K562 (cell line): ENCODE results near the gene DOCK8. TPM values are rescaled to one million over a fixed set of nuclear protein-coding genes. Genes with fewer than 3 reads are reported as not detected.

Experiments
- ATAC-seq: fragments of 200-7000 bp; cut with Tn5 transposase; 3 replicates; pipeline ENCODE4 v1.9.1; 2020; ENCODE audit warnings: moderate library complexity
- BruUV-seq: library from RNA; stranded (reverse); fragments of 400-500 nt; replicated peaks from 2 replicates; lab custom pipeline; 2021; lab: Mats Ljungman, UMichigan
- CTCF ChIA-PET: fragments of 300-600 bp; formaldehyde crosslinking; extraction: SDS; loops from one replicate; lab custom pipeline; 2021; ENCODE audit warnings: low intra/inter-chr PET ratio; lab: Yijun Ruan, JAX
- POLR2A ChIA-PET: fragments of 300-600, 350-650 bp; sonication (Branson Sonifier 250); formaldehyde crosslinking; extraction: SDS; loops from one replicate; lab custom pipeline; 2021; ENCODE audit warnings: antibody characterized with exemption, inconsistent platforms; lab: Yijun Ruan, JAX
- DNase-seq, 4 experiments: peaks; one replicate each; pipeline versions ENCODE4 v3.0.0 to v3.0.0-alpha.2; 2011 to 2018; ENCODE audit warnings: low spot score in 3 of 4, mixed read lengths in 3 of 4; ENCODE audit errors: extremely low read depth in 1 of 4
- FAIRE-seq: peaks from 2 replicates; lab custom pipeline; 2011; peaks lifted over from hg19 to GRCh38; lab: Jason Lieb, UNC
- H2AFZ ChIP-seq: 2 replicates; pipeline ENCODE4 v1.6.0; 2011; ENCODE audit warnings: low read depth, low read length, control low read depth, inconsistent platforms
- H3K27ac ChIP-seq: fragments of 200-600 bp; 3 replicates; pipeline ENCODE4 v1.8.0; 2011; ENCODE audit warnings: low read depth, mild to moderate bottlenecking, control low read depth, inconsistent platforms, low read length, moderate library complexity, mixed read lengths; ENCODE audit errors: extremely low read depth
- H3K27me3 ChIP-seq, 2 experiments: fragments of 300-600 bp in 1 of 2; 2 replicates in 1 of 2; 3 replicates in 1 of 2; pipeline versions ENCODE4 v1.6.0 to v1.8.0; 2011; ENCODE audit warnings: inconsistent platforms in 2 of 2, low read length in 2 of 2, mild to moderate bottlenecking in 1 of 2, mixed read lengths in 1 of 2, moderate library complexity in 1 of 2; ENCODE audit not compliant: control insufficient read depth in 2 of 2, insufficient read depth in 2 of 2
- H3K36me3 ChIP-seq: fragments of 300-600 bp; 3 replicates; pipeline ENCODE4 v1.8.0; 2011; ENCODE audit warnings: mild to moderate bottlenecking, low read length, inconsistent platforms; ENCODE audit not compliant: control insufficient read depth, insufficient read depth
- H3K4me1 ChIP-seq, 2 experiments: fragments of 200-600 bp in 1 of 2; replicated peaks in 1 of 2; 2 replicates in 1 of 2; 3 replicates in 1 of 2; pipeline versions ENCODE4 v1.5.1 to v1.8.0; 2011; ENCODE audit warnings: inconsistent platforms in 2 of 2, low read length in 2 of 2, mild to moderate bottlenecking in 1 of 2, mixed read lengths in 1 of 2, moderate library complexity in 1 of 2; ENCODE audit not compliant: control insufficient read depth in 2 of 2, insufficient read depth in 2 of 2
- H3K4me2 ChIP-seq: 2 replicates; pipeline ENCODE4 v1.6.1; 2011; ENCODE audit warnings: low read length, control low read depth, inconsistent platforms, mixed read lengths; ENCODE audit not compliant: insufficient read depth
- H3K4me3 ChIP-seq: fragments of 200-600 bp; sonication (generic), shearing (Covaris generic); 2 replicates; pipeline ENCODE4 v1.5.1; 2016; ENCODE audit warnings: control low read depth, inconsistent platforms
- H3K79me2 ChIP-seq: fragments of 200-600 bp; 3 replicates; pipeline ENCODE4 v1.8.0; 2011; ENCODE audit warnings: low read length, inconsistent platforms; ENCODE audit not compliant: control insufficient read depth, insufficient read depth
- H3K9ac ChIP-seq, 2 experiments: 2 replicates each; pipeline versions ENCODE4 v1.6.0 to v1.6.1; 2011; ENCODE audit warnings: low read depth in 2 of 2, low read length in 2 of 2, control low read depth in 1 of 2, inconsistent platforms in 1 of 2, mild to moderate bottlenecking in 1 of 2, mixed read lengths in 1 of 2; ENCODE audit not compliant: insufficient read depth in 1 of 2
- H3K9me1 ChIP-seq: one replicate; pipeline ENCODE4 v1.6.0; 2011; ENCODE audit warnings: inconsistent platforms, mild to moderate bottlenecking, low read length, moderate library complexity; ENCODE audit not compliant: control insufficient read depth, insufficient read depth
- H3K9me3 ChIP-seq: replicated peaks from 2 replicates; pipeline ENCODE4 v1.5.1; 2011; ENCODE audit warnings: low read depth, low read length, inconsistent platforms; ENCODE audit not compliant: control insufficient read depth, insufficient read depth
- H4K20me1 ChIP-seq: replicated peaks from 2 replicates; pipeline ENCODE4 v1.6.1; 2011; ENCODE audit warnings: low read length, inconsistent platforms, mixed read lengths; ENCODE audit not compliant: control insufficient read depth, insufficient read depth
- DNMT1 ChIP-seq: fragments of 450-650 bp; IDR thresholded peaks from 2 replicates; pipeline ENCODE4 v1.6.1; 2016; ENCODE audit warnings: antibody characterized with exemption, mild to moderate bottlenecking
- ELF4 ChIP-seq: fragments of 450-650 bp; formaldehyde crosslinking; IDR thresholded peaks from 2 replicates; pipeline ENCODE4 v1.4.0; 2022; ENCODE audit warnings: missing genetic modification characterization
- GATAD2B ChIP-seq: fragments of 450-650 bp; IDR thresholded peaks from 2 replicates; pipeline ENCODE4 v1.6.1; 2017; ENCODE audit warnings: mild to moderate bottlenecking, borderline replicate concordance
- HEY1 ChIP-seq: fragments of 250-450 bp; sonication (Bioruptor Pico); IDR thresholded peaks from 2 replicates; pipeline ENCODE4 v1.5.0; 2020; ENCODE audit warnings: mild to moderate bottlenecking, moderate library complexity, borderline replicate concordance
- MAFF ChIP-seq: IDR thresholded peaks from 2 replicates; pipeline ENCODE4 v1.6.1; 2012; ENCODE audit warnings: low read length, improper control_type of control experiment
- NR1H2 ChIP-seq: sonication (generic); formaldehyde crosslinking; IDR thresholded peaks from 2 replicates; pipeline ENCODE4 v1.4.0; 2020; ENCODE audit warnings: mild to moderate bottlenecking, missing genetic modification reagents
- PHB ChIP-seq: fragments of 250-450 bp; sonication (Bioruptor Pico); IDR thresholded peaks from 2 replicates; pipeline ENCODE4 v1.5.0; 2021
- RBM17 ChIP-seq: fragments of 200-400 bp; formaldehyde crosslinking; IDR thresholded peaks from 2 replicates; pipeline ENCODE4 v1.6.1; 2017; ENCODE audit warnings: low read depth, mild to moderate bottlenecking, low read length, borderline replicate concordance
- RBM22 ChIP-seq: fragments of 200-400 bp; formaldehyde crosslinking; IDR thresholded peaks from 2 replicates; pipeline ENCODE4 v1.6.1; 2018; ENCODE audit warnings: low read length, low read depth; ENCODE audit not compliant: poor library complexity, severe bottlenecking
- SRSF1 ChIP-seq: fragments of 200-400 bp; formaldehyde crosslinking; IDR thresholded peaks from 2 replicates; pipeline ENCODE4 v1.6.1; 2017; ENCODE audit warnings: mild to moderate bottlenecking, low read depth, low read length, moderate library complexity
- SRSF3 ChIP-seq: fragments of 200-400 bp; formaldehyde crosslinking; IDR thresholded peaks from 2 replicates; pipeline ENCODE4 v1.6.1; 2016; ENCODE audit warnings: mild to moderate bottlenecking, low read length, moderate library complexity; ENCODE audit not compliant: insufficient read depth
- ZBTB33 ChIP-seq: sonication (generic); formaldehyde crosslinking; IDR thresholded peaks from 2 replicates; pipeline ENCODE4 v1.8.1; 2023; ENCODE audit warnings: mild to moderate bottlenecking, missing genetic modification reagents
- ZFP1 ChIP-seq: fragments of 450-650 bp; formaldehyde crosslinking; IDR thresholded peaks from 2 replicates; pipeline ENCODE4 v1.4.0; 2020; ENCODE audit warnings: mild to moderate bottlenecking, mixed read lengths
- ZNF165 ChIP-seq: fragments of 250-450 bp; sonication (Bioruptor Pico); IDR thresholded peaks from 2 replicates; pipeline ENCODE4 v1.4.0; 2020; ENCODE audit warnings: borderline replicate concordance
- ZNF444 ChIP-seq: fragments of 250-450 bp; sonication (Bioruptor Pico); IDR thresholded peaks from 2 replicates; pipeline ENCODE4 v1.4.0; 2020; ENCODE audit warnings: mild to moderate bottlenecking, moderate library complexity
- ZNF551 ChIP-seq: fragments of 250-450 bp; sonication (Bioruptor Pico); IDR thresholded peaks from 2 replicates; pipeline ENCODE4 v1.5.0; 2021; ENCODE audit warnings: mild to moderate bottlenecking, moderate library complexity
- ZNF584 ChIP-seq: fragments of 200-800 bp; sonication (Bioruptor generic); IDR thresholded peaks from 2 replicates; pipeline ENCODE4 v1.6.1; 2016; ENCODE audit warnings: low read depth, mild to moderate bottlenecking, missing genetic modification characterization, missing compliant biosample characterization
- ZSCAN29 ChIP-seq: fragments of 450-650 bp; IDR thresholded peaks from 2 replicates; pipeline ENCODE4 v1.6.1; 2017
- WGBS: fragments of 100-300 bp; shearing (Covaris generic); methylation state at CpG from one replicate; pipeline ENCODE4 v1.1.6; 2016; ENCODE audit warnings: low coverage, mixed read lengths; ENCODE audit not compliant: insufficient coverage; ENCODE audit errors: missing lambda C conversion rate; 5-methylcytosine and 5-hydroxymethylcytosine counted together
- in situ Hi-C: fragments of 300-500 bp; cut with MboI; formaldehyde crosslinking; loops from 4 replicates; pipeline ENCODE4 v1.15.0; 2018; ENCODE audit warnings: inconsistent platforms, mixed read lengths
- intact Hi-C: fragments of 100-400 bp; cut with micrococcal nuclease; formaldehyde crosslinking; loops from 2 replicates; pipeline ENCODE4 v1.14.2; 2022
- polyA plus RNA-seq, 8 experiments: library from polyadenylated mRNA; depleted of rRNA in 4 of 8; stranded (reverse) in 5 of 8; unstranded in 3 of 8; fragments of >200 nt; fragmentation: Nextera tagmentation in 2 of 8; fragmentation: Illumina TruSeq in 1 of 8; extraction: Ambion mirVana in 2 of 8; extraction: Trizol in 1 of 8; gene quantifications; 2 replicates each; pipeline versions ENCODE4 v1.2.1 to v1.2.3, GENCODE V29; 2011 to 2014; ENCODE audit warnings: inconsistent platforms in 1 of 8, missing spikeins in 1 of 8
- total RNA-seq, 7 experiments: library from RNA; depleted of rRNA in 6 of 7; stranded (reverse); fragments of >200 nt in 6 of 7; fragmentation: Illumina TruSeq in 2 of 7; extraction: Trizol in 2 of 7; gene quantifications; 2 replicates each; pipeline versions ENCODE4 v1.2.1 to v1.2.3, GENCODE V29; 2011 to 2021; ENCODE audit warnings: low replicate concordance in 1 of 7
- TF ChIP-seq, protein P1 (sequence below): fragments of 450-650 bp; IDR thresholded peaks from one replicate; pipeline ENCODE4 v1.6.1; 2018; ENCODE audit warnings: mild to moderate bottlenecking, moderate library complexity; ENCODE audit not compliant: partially characterized antibody

The DOCK8 gene
- total and polyA plus RNA-seq, 9 of the 15 experiments (the other 6 are each of a cell fraction or from before 2014, with no cell fraction given): 14.4 to 53.8 (median 25.1) TPM

GRCh38 chr9:495739-496138, 281.1 kb downstream of the DOCK8 start:
- Histone ChIP-seq H3K9ac (no peak overlapping the region), H3K4me3 (no peak overlapping the region), H3K36me3 (no peaks in the 10 kb centered on the region), H3K4me2 (no peak overlapping the region), H2AFZ (no peak overlapping the region), H3K27me3 (peaks cover 9 to 11% of the 10 kb centered on the region in 2 experiments; a peak in 3 of 5 replicates), H4K20me1 (no peaks in the 10 kb centered on the region), H3K9me1 (no peaks in the 10 kb centered on the region), H3K9me3 (no peaks in the 10 kb centered on the region), H3K79me2 (no peaks in the 10 kb centered on the region), H3K4me1 (no peaks in the 10 kb centered on the region), H3K27ac (no peak overlapping the region)
- in situ Hi-C loops: no loop called here
- ATAC-seq (no peak), DNase-seq (no peak), FAIRE-seq (no peak)
- 0% methylated on average over 1 of the region's 1 CpG for WGBS
- no TSS peak for BruUV-seq
- ChIA-PET POLR2A (interaction anchor here (0.6 kb wide), 1 partner anchor 55 kb away, joined by 4 read pairs; no protein-coding TSS in a partner anchor), CTCF (no interaction called here)
- intact Hi-C loops: no loop called here
- TF ChIP-seq NR1H2 (CRISPR knock-in tag) (no peak), ELF4 (CRISPR knock-in tag) (no peak), ZNF165 (CRISPR knock-in tag) (no peak), ZSCAN29 (no peak), ZFP1 (no peak), ZNF444 (CRISPR knock-in tag) (no peak), PHB (CRISPR knock-in tag) (no peak), GATAD2B (no peak), HEY1 (no peak), SRSF1 (no peak), DNMT1 (no peak), RBM17 (no peak), ZBTB33 (no peak), SRSF3 (no peak), RBM22 (no peak), MAFF (no peak), ZNF584 (CRISPR knock-in tag) (no peak), ZNF551 (no peak)
- TF ChIP-seq, protein P1, sequence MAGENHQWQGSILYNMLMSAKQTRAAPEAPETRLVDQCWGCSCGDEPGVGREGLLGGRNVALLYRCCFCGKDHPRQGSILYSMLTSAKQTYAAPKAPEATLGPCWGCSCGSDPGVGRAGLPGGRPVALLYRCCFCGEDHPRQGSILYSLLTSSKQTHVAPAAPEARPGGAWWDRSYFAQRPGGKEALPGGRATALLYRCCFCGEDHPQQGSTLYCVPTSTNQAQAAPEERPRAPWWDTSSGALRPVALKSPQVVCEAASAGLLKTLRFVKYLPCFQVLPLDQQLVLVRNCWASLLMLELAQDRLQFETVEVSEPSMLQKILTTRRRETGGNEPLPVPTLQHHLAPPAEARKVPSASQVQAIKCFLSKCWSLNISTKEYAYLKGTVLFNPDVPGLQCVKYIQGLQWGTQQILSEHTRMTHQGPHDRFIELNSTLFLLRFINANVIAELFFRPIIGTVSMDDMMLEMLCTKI: no peak
